Stimulated activated CD8-positive, alpha-beta memory T cell treated with anti-CD3 and anti-CD28 coated beads, Interleukin-4, amount 100 ng/mL, for 4 hours (primary cell): ENCODE measurements around the gene ABCC4.

Experiments used
- DNase-seq, 2 donors: peaks; one replicate each; pipeline ENCODE4 v3.0.0-alpha.2; 2020; ENCODE audit warnings: low read depth in 2 of 2, low spot score in 1 of 2

ABCC4 gene

GRCh38 chr13:95118541-95119324 is 182.5 kb downstream of the ABCC4 start:
- no peak for DNase-seq

DNA sequence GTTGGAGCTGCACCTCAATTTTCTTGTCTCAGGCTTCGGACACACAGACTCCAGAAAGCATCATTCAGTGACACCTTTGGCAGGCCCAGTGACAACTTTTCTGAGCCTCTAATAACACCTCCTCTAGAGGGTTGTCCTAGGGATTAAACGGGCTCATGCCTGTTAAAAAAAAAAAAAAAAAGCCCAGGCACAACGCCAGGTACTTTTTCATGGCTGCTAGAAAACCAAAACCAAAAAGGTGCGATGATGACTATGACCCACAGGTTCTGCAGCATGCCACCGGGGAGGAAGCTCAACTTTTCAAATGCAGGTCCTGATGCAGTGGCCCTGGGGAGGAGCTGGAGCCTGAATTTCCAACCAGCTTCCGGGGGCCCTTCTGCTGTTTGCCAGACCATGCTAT is 184.2 kb downstream of the ABCC4 start:
- DNase-seq = no peak

DNA sequence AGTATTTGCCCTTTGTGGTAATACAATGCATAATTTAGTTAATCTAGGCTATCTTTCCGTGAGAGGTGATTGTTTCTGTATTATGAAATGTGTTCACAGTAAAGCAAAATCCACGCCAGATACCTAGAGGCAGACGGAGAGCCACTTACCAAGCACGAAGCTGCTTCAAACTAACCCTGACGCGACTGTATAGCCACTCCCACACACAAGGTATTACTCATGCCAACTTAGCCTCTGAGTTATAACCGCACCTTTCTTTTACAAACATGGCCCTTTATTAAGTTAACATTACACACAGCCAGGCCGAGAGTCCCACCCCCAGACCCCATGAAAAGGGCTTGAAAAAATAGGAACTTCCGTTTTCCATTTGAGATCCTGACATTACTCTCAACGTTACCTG is 185.7 kb downstream of the ABCC4 start:
- no peak for DNase-seq

DNA sequence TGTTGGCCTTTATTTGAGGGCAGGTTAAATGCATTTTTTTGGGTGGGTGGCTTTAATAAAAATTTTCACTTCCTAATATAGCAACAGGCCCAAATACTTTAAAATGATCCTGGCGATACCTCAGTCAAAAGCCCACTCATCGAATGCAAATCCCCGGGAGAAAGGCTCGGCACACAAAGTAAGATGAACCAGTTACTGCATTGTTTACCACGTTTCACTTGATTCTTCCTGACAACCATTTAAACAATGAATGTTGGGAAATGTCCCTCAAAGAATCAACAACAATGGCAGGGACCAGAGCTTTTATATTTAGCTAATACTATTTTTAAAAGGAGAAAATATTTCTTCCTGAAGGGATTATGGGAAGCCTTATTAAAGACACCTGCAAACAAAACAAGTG is 187.7 kb downstream of the ABCC4 start:
- DNase-seq = no peak

DNA sequence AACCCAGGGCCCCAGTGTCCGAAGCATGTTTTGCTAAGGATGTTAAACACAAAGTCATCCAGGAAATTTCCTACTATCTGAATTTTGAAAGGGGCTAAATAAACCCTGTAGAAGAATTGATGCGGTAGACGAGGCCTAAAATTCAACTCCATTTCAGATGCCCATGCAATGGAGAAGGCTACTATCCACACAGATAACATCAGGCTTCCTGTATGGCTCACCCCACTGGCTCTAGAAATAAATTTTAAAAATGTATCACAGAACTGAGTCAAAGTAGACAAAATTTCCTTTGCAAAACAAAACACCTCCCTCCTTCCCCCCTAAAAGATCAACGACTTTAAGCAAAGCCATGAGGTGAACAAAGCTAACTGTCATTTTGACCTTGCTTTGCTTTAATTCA is 188.4 kb downstream of the ABCC4 start:
- no peak for DNase-seq

DNA sequence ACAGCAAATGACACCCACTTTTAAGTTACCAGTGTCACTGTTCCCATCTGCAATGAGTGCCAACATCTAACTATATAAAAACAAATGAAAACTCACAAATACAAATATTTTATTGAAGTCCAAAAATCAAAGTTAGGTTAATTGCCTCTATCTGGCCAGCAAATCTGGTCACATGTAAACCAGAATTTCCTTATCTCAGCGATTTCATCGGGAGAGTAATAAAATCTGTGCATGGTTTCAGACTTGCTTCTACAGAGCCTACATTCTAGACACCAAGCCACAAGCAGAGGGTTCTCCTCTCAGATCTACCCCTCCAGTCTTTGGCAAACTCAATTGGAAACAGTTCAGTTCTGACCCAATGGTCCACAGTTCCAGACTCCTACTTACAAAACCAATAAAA is 189.6 kb downstream of the ABCC4 start:
- no peak for DNase-seq

DNA sequence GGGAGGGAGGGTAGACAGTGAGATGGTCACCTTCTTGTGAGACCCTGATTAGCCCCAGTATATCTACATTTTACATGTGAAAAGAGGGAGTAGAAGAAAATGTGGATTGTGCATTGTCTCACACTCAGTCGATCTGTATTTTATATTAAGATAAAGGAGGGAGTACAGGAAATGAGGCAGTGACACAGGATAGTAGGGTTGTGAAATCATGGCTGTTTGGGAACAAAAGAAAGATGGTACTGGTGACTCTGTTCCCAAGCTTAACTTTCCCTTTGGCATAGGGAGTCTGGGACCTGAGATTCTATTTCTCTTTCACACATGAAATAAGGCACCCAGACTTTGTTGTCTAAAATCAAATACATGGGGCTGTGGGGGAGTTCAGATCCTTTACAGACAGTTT is 194.7 kb downstream of the ABCC4 start:
- no peak for DNase-seq

DNA sequence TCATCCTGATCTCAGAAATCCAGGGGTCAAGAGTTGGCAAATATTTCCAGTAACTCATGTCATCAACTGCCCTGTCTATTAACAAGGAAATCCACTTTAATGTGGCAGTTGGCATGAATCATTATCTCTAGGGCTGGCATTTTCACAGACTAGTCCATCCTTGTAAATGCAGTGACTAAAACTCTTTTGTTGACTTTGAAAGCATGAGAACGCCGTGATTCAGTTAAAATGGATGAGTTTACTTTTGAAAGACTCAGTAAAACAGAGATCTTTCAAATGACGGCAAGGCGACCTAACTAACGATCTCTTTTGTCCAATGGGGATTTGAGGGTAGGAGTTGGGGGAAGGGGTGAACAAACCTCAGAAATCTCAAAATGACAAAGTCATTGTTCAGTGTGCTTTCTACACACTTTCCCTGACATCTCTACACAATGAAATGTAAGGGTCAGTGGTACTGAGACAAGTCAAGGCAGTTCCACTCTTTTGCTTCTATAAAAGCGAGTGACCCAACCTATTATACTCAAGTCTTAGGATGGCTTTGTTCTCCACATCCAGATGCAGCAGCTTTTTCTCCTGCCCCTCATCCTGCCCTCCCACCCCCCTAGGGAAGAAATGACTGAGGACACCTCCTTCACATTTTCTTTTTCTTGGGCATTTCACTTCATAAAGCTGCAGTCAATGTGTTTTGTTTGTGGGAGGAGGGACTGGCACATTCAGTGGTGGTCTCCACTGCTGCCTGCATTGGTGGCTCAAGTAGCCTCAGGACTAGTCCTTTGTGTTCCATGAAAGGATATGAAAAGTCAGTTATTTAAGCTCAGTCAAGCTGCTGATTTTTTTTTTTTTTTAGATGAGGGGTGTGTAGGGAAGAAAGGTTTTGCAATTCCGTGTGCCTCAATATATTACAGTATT is 200.5 kb downstream of the ABCC4 start:
- no peak for DNase-seq

DNA sequence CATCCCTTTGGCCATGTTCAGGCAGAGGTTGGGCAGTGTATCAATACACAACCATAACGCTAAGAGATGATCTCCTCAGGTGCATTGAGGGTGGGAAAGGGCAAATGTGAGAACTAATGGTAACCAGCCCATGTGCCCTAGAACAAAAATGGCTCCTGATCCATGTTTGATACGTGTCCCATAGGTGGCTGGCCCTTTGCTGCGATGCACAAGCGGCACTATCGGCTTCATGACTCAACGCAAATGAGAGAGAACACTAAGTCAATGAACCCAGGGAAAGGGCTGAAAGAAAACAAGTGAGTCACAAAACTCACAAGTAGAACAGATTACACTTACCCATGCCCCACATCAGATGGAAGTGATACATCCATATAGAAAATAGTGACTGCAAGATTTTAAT is 201.7 kb downstream of the ABCC4 start:
- no peak for DNase-seq

GRCh38 chr13:95098916-95099315 is 202.3 kb downstream of the ABCC4 start:
- no peak for DNase-seq

GRCh38 chr13:95091755-95092154 is 209.5 kb downstream of the ABCC4 start:
- no peak for DNase-seq

DNA sequence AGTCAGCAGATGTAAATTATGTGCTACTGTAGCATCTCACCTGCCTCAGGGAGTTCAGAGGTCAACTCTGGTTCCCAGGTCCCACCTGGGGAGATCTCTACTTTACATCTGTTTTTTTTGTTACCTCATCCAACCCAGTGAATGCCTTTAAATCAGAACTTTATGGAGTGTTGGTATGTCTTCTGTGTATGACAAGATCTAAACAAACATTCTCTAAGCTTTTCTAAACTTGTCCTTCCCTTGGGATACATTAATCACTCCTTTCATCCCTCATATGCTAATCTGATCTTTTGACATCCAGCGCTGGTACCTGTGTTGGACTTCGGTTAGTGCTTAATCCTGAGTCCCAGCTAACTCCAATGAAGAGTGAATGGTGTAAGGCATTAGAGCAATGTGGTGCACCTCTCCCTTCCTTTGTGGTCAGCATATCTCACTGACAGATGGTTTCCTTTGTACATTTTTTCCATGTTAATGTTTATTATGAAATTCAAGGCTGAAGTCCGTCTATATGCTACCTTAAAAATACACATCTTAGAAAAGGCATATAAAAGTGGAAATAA is 213.4 kb downstream of the ABCC4 start:
- DNase-seq = no peak

GRCh38 chr13:95086761-95087160 is 214.5 kb downstream of the ABCC4 start:
- no peak for DNase-seq

DNA sequence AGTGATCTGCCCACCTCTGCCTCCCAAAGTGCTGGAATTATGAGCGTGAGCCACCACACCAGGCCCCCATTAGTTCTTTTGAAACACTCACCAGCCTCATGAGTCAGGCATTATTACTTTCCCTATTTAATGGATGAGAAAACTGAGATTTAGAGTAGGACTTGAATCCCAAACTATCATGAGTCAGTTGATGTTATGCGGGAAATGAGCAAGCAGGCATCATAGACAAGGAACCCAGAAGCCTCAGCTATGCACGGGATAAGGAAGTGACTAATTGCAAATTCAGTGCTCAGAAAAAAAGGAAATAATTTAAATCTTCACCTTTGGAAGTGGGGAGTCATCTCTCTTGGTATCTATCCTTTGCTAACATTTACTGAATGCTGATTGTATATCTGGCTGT is 217.5 kb downstream of the ABCC4 start:
- DNase-seq = no peak

GRCh38 chr13:95083066-95083465 is 218.2 kb downstream of the ABCC4 start:
- no peak for DNase-seq

GRCh38 chr13:95075506-95075905 is 225.7 kb downstream of the ABCC4 start:
- no peak for DNase-seq

- DNase-seq = no peak
Observed at GRCh38 chr13:95074820-95075219, 226.4 kb downstream of the ABCC4 start.

GRCh38 chr13:95073747-95074311 is 227.4 kb downstream of the ABCC4 start:
- no peak for DNase-seq

DNA sequence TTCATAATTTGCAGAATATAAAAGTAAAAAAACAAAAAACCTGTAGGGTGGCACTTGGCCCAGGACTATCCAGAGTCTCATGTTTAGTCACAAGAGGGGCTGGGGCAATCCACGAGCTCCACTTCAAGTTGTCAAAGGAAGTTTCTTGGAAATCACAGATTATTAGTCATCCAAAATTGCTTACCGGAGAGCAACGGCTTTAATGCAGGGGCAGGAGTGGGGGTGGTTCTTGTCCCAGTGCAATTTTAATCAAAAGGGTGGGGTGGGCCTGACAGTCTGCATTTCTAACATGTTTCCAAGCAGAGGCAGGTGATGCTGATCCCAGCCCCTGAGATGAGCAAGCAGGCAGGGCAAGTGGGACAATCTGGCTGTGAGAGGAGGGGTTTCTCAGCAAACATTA is 233.9 kb downstream of the ABCC4 start:
- DNase-seq = no peak

DNA sequence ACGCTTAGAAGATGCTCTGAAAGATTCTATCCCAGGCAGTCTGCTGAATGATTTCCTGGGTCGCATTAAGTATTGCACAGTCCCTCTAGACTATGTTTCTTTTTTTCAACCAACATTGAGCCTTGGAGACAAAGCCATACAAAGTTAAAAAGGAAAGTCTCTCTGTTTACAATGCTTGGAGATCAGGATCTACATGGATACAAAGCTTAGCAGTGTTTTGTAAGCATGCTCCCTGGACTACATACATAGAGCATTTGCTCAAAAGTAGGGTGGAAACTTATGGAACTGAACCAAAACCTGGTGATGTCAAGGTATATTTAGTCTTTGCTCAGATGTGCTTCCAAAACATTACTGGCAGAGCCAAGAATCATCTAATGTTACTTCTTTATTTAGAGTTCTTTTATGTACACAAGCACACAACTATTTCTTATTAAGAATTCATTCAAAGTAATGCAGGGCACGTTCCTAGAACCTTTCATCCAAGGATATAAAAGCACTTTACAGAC is 241.2 kb downstream of the ABCC4 start:
- DNase-seq = no peak

GRCh38 chr13:95059306-95059705 is 241.9 kb downstream of the ABCC4 start:
- no peak for DNase-seq

DNA sequence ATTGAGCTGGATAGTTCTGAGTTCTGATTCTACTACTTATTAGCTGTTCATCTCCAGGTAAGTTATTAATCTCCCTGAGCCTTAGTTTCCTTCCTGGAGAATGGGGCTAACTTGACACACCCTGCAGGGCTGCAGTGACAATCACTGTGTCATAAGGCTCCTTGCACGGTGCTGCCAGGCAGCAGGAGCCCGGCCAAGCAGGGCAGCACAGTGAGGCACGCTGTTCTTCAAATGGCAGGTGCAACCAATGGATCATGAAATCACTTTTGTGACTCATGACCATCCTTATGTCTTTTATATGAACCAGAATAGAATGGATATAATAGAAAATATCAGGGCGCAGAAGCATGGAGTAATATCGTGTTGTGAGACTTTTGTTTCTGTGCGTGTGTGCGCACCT is 242.6 kb downstream of the ABCC4 start:
- no peak for DNase-seq
